GM18502 (cell line): ENCODE results near the gene TDRD9.

ENCODE experiments used
- ATAC-seq: cut with Tn5 transposase; IDR thresholded peaks from one replicate; pipeline ENCODE4 v1.9.1; 2021; ENCODE audit warnings: mild to moderate bottlenecking; ENCODE audit not compliant: unreplicated experiment, poor library complexity

Gene TDRD9

GRCh38 chr14:103891667-103892215 lies 36.5 kb upstream of the TDRD9 start:
- ATAC-seq, result no peak

DNA sequence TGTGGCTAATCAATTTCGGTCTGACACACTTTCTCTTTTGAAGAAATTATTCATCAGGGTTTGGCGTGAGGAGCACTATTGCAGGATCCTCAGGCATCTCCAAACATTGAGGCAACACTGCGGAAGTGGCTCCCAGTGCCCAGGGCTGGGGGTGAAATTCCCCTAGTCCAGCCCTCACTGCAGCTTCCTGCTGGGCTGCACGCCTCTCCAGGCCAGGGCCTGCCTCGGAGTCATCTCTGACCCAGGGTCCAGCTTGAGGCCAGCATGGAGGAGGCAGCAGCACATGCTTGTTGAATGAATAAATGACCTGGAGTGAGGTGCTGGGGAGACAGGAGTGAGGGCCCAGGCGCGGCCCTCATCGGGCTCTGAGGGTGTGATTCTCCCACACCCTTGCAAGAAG lies 36.0 kb upstream of the TDRD9 start:
- no peak for ATAC-seq

DNA sequence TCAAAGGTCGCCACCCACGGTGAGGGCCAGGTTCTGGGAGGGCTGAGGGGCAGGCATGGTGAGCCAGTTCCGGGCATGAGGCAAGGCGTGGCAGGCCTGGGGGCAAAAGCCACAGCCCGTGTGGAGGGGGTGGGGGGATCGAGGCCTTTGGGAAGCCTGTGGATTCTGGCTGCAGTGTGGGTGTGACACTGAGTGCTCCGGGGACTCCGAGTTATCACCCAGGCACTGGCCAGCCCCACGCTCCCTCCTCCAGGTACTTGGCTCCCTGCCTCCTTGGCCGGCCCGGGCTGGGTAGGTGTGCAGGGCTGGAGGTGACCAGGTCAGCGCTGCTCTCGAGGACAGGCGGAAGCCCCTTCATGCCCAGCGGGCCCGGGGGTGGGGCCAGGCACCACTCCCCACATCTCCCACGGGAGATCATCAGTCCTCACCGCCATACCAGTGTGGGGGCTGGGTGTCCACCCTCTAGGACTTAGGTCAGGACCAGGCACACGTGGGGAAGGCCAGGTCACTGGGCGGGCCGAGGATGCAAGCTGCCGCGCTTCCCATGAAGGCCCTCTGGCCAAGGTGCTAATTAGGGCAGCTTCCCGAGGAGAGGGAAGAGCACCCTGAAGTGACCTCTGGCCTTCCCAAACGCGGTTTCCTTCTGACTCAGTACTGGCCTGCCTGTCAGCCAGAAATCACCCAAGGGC lies 34.1 kb upstream of the TDRD9 start:
- no peak for ATAC-seq

DNA sequence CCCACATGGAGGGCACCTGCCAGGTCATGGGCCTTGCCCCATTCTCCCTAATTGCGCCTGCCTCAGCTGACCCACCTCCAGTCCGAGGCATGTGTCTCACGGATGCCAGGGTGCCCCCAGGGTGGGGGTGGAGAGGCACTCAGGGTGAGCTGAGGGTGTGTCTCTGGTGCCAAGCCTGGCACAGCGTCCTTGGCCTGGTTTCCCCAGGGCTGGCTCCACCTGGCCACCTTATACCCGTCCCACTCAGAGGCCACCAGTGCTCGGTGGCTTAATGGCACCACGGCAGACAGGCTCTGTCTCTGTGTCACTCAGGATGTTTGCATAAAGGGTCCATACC lies 33.6 kb upstream of the TDRD9 start:
- ATAC-seq, result no peak

GRCh38 chr14:103896578-103896977 lies 31.7 kb upstream of the TDRD9 start:
- no peak for ATAC-seq

GRCh38 chr14:103897075-103897947 lies 30.9 kb upstream of the TDRD9 start:
- ATAC-seq, result no peak

DNA sequence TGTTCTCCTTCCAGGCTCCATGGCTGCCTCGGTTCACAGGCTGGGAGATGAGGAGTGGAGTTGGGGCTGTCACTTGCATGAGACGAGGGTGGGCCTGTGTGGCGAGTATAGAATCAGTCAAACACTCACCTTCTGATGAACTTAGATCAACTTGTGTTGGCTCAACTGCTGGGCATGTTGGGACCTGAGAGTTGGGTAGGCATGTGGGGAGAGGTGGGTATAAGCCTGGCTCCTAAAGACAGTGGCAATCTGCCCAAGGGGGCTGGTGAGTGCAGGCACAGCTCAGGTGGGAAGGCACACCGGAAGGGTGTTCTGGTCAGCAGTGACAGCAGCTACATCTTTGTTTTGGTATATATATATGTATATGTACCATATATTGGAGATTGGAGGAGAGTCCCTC lies 30.1 kb upstream of the TDRD9 start:
- ATAC-seq, result no peak

- ATAC-seq, result no peak
Observed at GRCh38 chr14:103898711-103899110, 29.5 kb upstream of the TDRD9 start.

DNA sequence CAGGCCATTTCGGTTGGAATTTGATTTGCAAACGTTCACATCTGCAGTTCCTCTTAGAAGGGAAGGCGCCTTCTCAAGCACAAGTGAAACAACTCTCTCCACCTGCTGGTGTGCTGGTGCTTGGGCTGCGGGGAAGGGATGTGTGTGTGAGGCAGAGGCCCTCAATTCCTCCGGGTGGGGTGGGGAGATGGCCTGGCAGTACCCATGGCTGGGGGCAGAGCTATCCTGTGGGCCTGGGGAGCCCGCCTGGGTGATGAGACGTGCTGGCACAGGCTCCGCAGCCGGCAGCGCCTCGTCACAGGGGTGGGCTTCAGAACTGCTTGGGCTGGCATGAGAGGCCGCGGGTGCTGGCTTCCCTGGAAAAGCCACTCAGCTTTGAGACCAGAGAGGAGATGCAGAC lies 28.9 kb upstream of the TDRD9 start:
- ATAC-seq, result no peak

DNA sequence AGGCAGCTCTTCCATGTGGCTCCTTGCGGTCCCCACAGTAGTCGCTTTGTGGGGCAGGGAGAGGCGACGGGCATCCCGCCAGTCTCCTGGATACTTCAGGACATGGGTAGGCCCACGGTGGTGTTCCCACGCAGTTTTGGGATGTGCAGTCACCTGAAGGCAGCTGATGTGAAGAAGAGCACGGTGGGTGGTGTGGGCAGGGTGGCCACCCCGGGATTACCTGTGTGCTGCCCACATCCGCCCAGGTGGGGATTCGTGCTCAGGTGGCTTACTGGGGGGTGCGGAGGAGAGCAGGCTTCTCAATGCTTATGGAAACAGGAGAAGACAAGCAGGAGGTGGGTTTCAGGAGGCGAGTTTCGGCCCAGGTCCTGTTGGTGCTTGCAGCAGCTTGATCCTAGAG lies 28.4 kb upstream of the TDRD9 start:
- no peak for ATAC-seq

GRCh38 chr14:103904493-103905107 lies 23.7 kb upstream of the TDRD9 start:
- ATAC-seq, result no peak

DNA sequence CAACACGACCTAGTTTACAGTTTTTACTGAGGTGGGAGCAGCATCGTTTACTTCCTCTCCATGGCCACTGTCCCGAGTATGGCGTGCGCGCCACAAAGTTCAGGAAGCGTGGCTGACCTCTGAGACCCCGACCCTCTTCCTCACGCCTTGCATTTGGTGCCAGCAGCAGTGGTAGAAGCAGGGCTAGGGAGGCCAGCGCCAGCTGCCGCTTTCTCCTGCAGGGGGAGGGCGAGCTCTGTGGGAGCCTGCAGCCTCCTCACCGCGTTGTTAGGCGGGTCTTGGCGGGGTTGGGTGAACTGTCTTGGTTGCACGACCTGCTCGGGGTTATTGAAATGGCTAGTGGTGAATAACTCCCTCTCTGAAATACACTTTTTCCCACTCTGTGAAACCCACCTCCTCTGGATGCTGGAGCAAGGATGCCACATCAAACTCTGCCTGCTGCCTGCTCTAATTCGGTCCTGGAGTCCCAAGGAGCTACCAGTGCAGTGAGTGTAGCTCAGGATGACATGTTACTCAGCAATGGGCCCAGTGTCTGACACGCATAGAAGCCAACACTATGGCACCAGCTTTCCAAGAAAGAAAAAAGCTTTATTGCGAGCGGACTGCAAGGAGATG lies 22.3 kb upstream of the TDRD9 start:
- no peak for ATAC-seq

- no peak for ATAC-seq
Observed at GRCh38 chr14:103908580-103908979, 19.7 kb upstream of the TDRD9 start.

GRCh38 chr14:103909531-103910261 lies 18.6 kb upstream of the TDRD9 start:
- no peak for ATAC-seq

DNA sequence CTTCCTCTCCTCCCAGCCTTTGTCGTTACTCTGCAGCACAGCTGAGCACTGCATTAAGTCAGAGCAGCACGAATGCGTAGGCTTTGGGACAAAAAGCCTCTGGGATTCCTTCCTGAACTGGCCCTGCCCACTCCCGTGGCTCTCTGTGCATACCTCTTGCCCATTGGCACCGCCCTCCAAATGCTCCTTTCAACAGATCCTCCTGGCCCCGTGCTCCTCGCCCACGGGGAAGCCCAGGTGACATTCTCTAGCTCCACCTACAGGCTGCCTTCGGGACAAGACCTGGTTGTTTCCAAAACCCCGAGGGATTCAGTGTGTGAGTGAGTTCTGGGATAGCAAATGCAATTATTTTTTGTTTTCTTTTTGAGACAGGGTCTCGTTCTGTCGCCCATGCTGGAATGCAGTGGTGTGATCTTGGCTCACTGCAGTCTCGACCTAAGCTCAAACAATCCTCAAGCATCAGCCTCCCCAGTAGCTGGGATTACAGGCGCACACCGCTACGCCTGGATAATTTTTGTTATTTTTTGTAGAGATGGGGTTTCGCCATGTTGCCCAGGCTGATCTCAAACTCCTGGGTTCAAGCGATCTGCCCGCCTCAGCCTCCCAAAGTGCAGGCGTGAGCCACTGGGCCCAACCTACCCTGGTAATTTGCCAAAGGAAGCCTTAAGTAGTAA lies 17.9 kb upstream of the TDRD9 start:
- peak; percentile 59 for ATAC-seq

DNA sequence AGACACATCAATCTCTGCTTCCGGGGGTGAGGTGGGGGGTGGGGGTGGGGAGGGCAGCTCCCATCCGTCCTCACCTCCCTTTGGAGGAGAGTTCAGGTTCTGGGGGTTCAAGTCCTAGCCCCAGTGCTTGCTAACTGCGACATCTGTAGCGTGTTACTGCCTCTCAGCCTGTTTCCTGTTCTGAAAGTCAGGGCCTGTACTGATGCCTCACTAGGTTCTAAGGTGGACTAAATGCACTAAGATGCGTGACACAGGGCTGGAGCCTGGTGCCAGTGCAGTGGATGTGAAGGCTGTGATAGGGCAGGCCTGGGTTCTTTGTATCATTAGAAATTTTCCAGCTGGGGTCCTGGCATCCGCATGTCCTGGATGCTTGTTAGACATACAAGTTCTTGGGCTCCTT lies 17.3 kb upstream of the TDRD9 start:
- ATAC-seq, result no peak

DNA sequence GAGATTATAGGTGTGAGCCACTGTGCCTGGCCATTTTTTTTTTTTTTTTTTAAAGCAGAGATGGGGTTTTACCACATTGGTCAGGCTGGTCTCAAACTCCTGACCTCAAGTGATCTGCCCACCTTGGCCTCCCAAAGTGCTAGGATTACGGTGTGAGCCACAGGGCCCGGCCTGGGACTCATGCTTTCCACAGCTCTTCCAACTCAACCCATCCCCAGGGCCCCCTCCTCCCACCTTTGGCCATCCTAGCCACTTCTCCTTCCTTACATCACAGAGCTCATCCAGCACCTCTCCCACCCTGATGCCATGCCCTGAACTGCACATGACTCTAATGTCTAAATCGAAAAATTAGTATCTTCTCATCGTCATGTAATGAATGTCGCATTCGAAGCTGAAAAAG lies 12.6 kb upstream of the TDRD9 start:
- ATAC-seq, result no peak

DNA sequence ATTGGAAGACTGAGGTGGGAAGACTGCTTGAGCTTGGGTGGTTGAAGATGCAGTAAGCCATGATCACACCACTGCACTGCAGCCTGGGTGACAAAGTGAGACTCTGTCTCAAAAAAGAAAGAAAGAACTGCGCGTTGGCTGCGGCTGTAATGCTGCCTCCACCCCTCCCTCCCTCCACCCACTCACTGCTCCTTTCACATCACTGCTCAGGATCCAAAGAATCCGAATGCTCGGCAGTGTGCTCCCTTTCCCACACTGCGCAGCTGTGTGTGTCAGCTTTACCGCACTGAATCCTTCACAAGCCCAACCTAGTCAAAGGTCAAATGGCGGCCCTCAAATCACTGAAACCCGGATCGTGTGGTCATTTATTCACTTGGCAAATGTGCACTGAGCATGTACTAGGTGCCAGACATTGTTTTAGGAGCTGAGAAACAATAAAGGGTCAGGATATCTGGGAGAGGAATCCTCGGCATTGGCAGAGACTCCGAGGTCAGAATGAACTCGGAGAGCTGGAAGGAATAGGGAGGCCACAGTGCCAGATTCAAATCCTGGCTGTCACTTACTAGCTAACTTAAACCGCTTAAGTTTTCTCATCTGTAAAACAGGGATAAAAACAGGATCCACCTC lies 11.5 kb upstream of the TDRD9 start:
- no peak for ATAC-seq
